HG02588 (cell line): ENCODE data around the gene LIN37.
"Not testable (repeated sequence)": the region's sequence is repeated elsewhere in the genome, so short reads cannot be mapped to it uniquely, and the experiment has no call there.

Experiments used
- ATAC-seq: cut with Tn5 transposase; IDR thresholded peaks from one replicate; pipeline ENCODE4 v1.9.1; 2021; ENCODE audit warnings: mild to moderate bottlenecking, moderate library complexity; ENCODE audit not compliant: unreplicated experiment

The LIN37 gene

GRCh38 chr19:35772362-35772761 lies 24.0 kb downstream of the LIN37 start:
- ATAC-seq, result not testable (repeated sequence)

GRCh38 chr19:35773020-35773806 lies 24.8 kb downstream of the LIN37 start:
- no peak for ATAC-seq

- ATAC-seq, result no peak
Measured at GRCh38 chr19:35774274-35775045, 26.1 kb downstream of the LIN37 start.

- ATAC-seq, result no peak
Measured at GRCh38 chr19:35775046-35775297, 26.6 kb downstream of the LIN37 start.

GRCh38 chr19:35775298-35776101 lies 27.1 kb downstream of the LIN37 start, which contains the start of gene ARHGAP33:
TSS of gene ARHGAP33 (plus strand) at chr19:35775564. CDS start at chr19:35775659, 95 bp downstream.
- ATAC-seq, result peak; percentile 94

- no peak for ATAC-seq
Measured at GRCh38 chr19:35776102-35776788, 27.9 kb downstream of the LIN37 start.

GRCh38 chr19:35777086-35777841 lies 28.9 kb downstream of the LIN37 start:
- no peak for ATAC-seq

- ATAC-seq, result no peak
Measured at GRCh38 chr19:35777961-35778360, 29.6 kb downstream of the LIN37 start.

GRCh38 chr19:35779033-35779432 lies 30.7 kb downstream of the LIN37 start:
- no peak for ATAC-seq

- ATAC-seq, result no peak
Measured at GRCh38 chr19:35780058-35780457, 31.7 kb downstream of the LIN37 start.

- ATAC-seq, result no peak
Measured at GRCh38 chr19:35780717-35781116, 32.3 kb downstream of the LIN37 start.

GRCh38 chr19:35781650-35782049 lies 33.3 kb downstream of the LIN37 start:
- ATAC-seq, result no peak

- no peak for ATAC-seq
Measured at GRCh38 chr19:35782589-35782988, 34.2 kb downstream of the LIN37 start.

- no peak for ATAC-seq
Measured at GRCh38 chr19:35783469-35784434, 35.4 kb downstream of the LIN37 start.

GRCh38 chr19:35784503-35785338 lies 36.3 kb downstream of the LIN37 start:
- no peak for ATAC-seq

GRCh38 chr19:35785339-35785627 lies 36.9 kb downstream of the LIN37 start:
- ATAC-seq, result no peak

- no peak for ATAC-seq
Measured at GRCh38 chr19:35786299-35787160, 38.2 kb downstream of the LIN37 start.
